Posterior vena cava (tissue), 2 donors: ENCODE data around the gene ITSN1. TPM values are rescaled to one million over a fixed set of nuclear protein-coding genes. Genes with fewer than 3 reads are reported as not detected.

Experiments
- DNase-seq: peaks from one replicate; pipeline ENCODE4 v3.0.0-alpha.2; 2020; ENCODE audit warnings: low spot score
- intact Hi-C, 2 donors: fragments of 100-400 bp; cut with DNase I; formaldehyde crosslinking; loops; one replicate each; pipeline versions ENCODE4 v1.14.1 to v1.14.2; 2022 to 2023
- total RNA-seq, 2 donors: library from RNA; stranded (reverse); fragmentation: NEBNext Ultra II Directional; extraction: Animal tissue kit (Norgen Biotek cat#: 25700); gene quantifications; one replicate each; pipeline ENCODE4 v1.2.1, GENCODE V29; 2021
- donor health status: DM: yes; HTN: yes; CAD: no.
- donor health status: DM: yes; HTN: yes; CAD: no.

Gene ITSN1
- total RNA-seq, 2 donors from 2014 or later, result 60.9 to 73.0 TPM

GRCh38 chr21:33752260-33752659 lies 110.0 kb downstream of the ITSN1 start:
- DNase-seq, result no peak
- intact Hi-C loops, result no loop called here

GRCh38 chr21:33753886-33754285 lies 111.6 kb downstream of the ITSN1 start:
- intact Hi-C loops, result no loop called here
- no peak for DNase-seq

- DNase-seq, result no peak
- intact Hi-C loops, result no loop called here
These were observed 112.2 kb downstream of the ITSN1 start for GRCh38 chr21:33754481-33754880.

- DNase-seq, result no peak
- intact Hi-C loops, result no loop called here
These were observed 113.1 kb downstream of the ITSN1 start for GRCh38 chr21:33755354-33755753.

GRCh38 chr21:33760641-33761440 lies 118.5 kb downstream of the ITSN1 start:
- intact Hi-C loops, result no loop called here
- no peak for DNase-seq

- DNase-seq, result no peak
- intact Hi-C loops, result no loop called here
These were observed 119.2 kb downstream of the ITSN1 start for GRCh38 chr21:33761441-33762036.

- no peak for DNase-seq
- intact Hi-C loops, result no loop called here
These were observed 120.7 kb downstream of the ITSN1 start for GRCh38 chr21:33762803-33763581.

- intact Hi-C loops, result no loop called here
These were observed 121.2 kb downstream of the ITSN1 start for GRCh38 chr21:33763582-33763899.

GRCh38 chr21:33767236-33767635 lies 124.9 kb downstream of the ITSN1 start:
- intact Hi-C loops, result no loop called here
- no peak for DNase-seq

More at GRCh38 chr21:33763582-33763899, 121.2 kb downstream of the ITSN1 start:
- no peak for DNase-seq

GRCh38 chr21:33767960-33768359 lies 125.7 kb downstream of the ITSN1 start:
- intact Hi-C loops, result no loop called here
- no peak for DNase-seq

GRCh38 chr21:33769057-33769456 lies 126.8 kb downstream of the ITSN1 start:
- intact Hi-C loops, result no loop called here
- no peak for DNase-seq

GRCh38 chr21:33770542-33770941 lies 128.2 kb downstream of the ITSN1 start:
- intact Hi-C loops, result no loop called here
- no peak for DNase-seq

GRCh38 chr21:33771976-33772375 lies 129.7 kb downstream of the ITSN1 start:
- no peak for DNase-seq
- intact Hi-C loops, result no loop called here

- intact Hi-C loops, result no loop called here
- no peak for DNase-seq
These were observed 132.2 kb downstream of the ITSN1 start for GRCh38 chr21:33774551-33774950.

GRCh38 chr21:33775100-33775828 lies 133.0 kb downstream of the ITSN1 start:
- intact Hi-C loops, result no loop called here
- DNase-seq, result no peak

- no peak for DNase-seq
- intact Hi-C loops, result no loop called here
These were observed 138.3 kb downstream of the ITSN1 start for GRCh38 chr21:33780631-33781030.

GRCh38 chr21:33781121-33781520 lies 138.8 kb downstream of the ITSN1 start:
- DNase-seq, result no peak
- intact Hi-C loops, result no loop called here

- DNase-seq, result no peak
- intact Hi-C loops, result no loop called here
These were observed 141.1 kb downstream of the ITSN1 start for GRCh38 chr21:33783187-33783979.

GRCh38 chr21:33787431-33787830 lies 145.1 kb downstream of the ITSN1 start:
- intact Hi-C loops, result no loop called here
- no peak for DNase-seq
